SK-N-SH treated with all-trans-retinoic acid at 6 μM for 48 hours (cell line): ENCODE results near the gene MLKL.

Source experiments
- ARNTL ChIP-seq: fragments of 450-650 bp; formaldehyde crosslinking; IDR thresholded peaks from 2 replicates; pipeline ENCODE4 v1.5.0; 2020; ENCODE audit warnings: low read depth, mild to moderate bottlenecking, moderate library complexity, borderline replicate concordance
- GLIS3 ChIP-seq: fragments of 250-450 bp; sonication (Bioruptor Pico); IDR thresholded peaks from 2 replicates; pipeline ENCODE4 v1.5.0; 2020; ENCODE audit warnings: mild to moderate bottlenecking, moderate library complexity
- PPARA ChIP-seq: fragments of 250-450 bp; sonication (Bioruptor Pico); IDR thresholded peaks from 2 replicates; pipeline ENCODE4 v1.5.0; 2020; ENCODE audit warnings: mild to moderate bottlenecking, borderline replicate concordance
- SNAI2 ChIP-seq: fragments of 250-450 bp; sonication (Bioruptor Pico); IDR thresholded peaks from 2 replicates; pipeline ENCODE4 v1.5.0; 2020; ENCODE audit warnings: mild to moderate bottlenecking, moderate library complexity
- ZFP30 ChIP-seq: fragments of 450-650 bp; formaldehyde crosslinking; IDR thresholded peaks from 2 replicates; pipeline ENCODE4 v1.5.0; 2022; ENCODE audit warnings: mild to moderate bottlenecking, moderate library complexity
- ZNF8 ChIP-seq: fragments of 450-650 bp; formaldehyde crosslinking; IDR thresholded peaks from 2 replicates; pipeline ENCODE4 v1.5.0; 2020; ENCODE audit warnings: mild to moderate bottlenecking, moderate library complexity

DNA sequence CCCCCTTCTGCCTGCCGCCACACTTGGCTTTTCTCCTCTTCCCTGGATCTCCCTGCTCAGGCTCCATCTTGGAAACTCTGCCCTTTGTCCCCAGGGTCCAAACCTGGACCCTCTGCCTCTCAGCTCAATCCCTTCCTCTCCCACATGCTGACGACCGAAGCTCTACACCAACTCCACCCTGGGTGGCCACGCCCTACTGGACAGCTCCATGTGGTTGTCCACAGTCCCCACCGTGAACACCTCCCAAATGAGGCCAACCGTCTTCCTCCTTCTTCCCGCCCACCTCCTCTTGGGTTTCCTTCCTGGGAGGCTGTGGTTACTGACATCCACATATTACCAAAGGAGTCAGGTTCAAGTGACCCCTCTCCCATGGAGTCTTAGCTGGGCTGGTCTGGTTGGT is 22.6 kb upstream of the MLKL start:
- TF ChIP-seq ZFP30 (CRISPR knock-in tag) (no peak), ARNTL (CRISPR knock-in tag) (no peak), PPARA (CRISPR knock-in tag) (no peak), SNAI2 (CRISPR knock-in tag) (no peak), ZNF8 (CRISPR knock-in tag) (no peak), GLIS3 (no peak)
